ENCODE results near the gene SERPINA3. TPM values are rescaled to one million over a fixed set of nuclear protein-coding genes. Genes with fewer than 3 reads are reported as not detected.

The SERPINA3 gene
- total and polyA plus RNA-seq, 10 of the 15 experiments (the other 5 are each of a cell fraction or from before 2014, with no cell fraction given) = 2.2 TPM; not detected in 9

DNA sequence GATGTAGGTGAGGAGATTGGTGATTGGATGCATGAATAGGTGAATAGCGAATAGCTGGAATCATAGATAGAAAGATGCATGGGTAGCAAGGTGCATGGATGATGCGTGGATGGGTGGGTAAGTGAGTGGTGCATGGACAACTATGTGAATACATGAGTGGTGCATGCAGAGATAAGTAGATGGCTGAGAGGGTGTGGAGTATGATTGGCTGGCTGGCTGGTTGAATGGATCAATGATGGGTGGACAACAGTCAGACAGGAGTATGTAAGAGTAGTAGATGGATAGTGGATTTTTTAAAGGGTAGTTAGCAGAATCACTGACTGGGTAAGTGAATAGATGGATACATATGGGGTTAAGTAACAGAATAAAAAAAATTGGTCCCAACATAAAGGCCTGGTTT is 33.9 kb downstream of the SERPINA3 start:
- Histone ChIP-seq H3K27ac (ENCODE audit: control insufficient read depth, insufficient read depth) (no peak overlapping the region), H4K20me1 (ENCODE audit: control insufficient read depth, insufficient read depth) (no peaks in the 10 kb centered on the region), H3K9me3 (replicated peaks; ENCODE audit: control insufficient read depth, insufficient read depth, low read length) (no peaks in the 10 kb centered on the region; the same call in 2 of the 3 replicates), H3K9ac (ENCODE audit: control insufficient read depth, insufficient read depth, low read length) (no peak overlapping the region), H3K36me3 (ENCODE audit: control insufficient read depth in 2 of 2, insufficient read depth in 2 of 2, low read length in 1 of 2) (no peaks in the 10 kb centered on the region), H3K27me3 (replicated peaks in 1 of 2; ENCODE audit: control insufficient read depth in 2 of 2, insufficient read depth in 2 of 2, low read length in 1 of 2) (no peaks in the 10 kb centered on the region), H3K79me2 (ENCODE audit: control insufficient read depth, insufficient read depth, low read length) (no peaks in the 10 kb centered on the region), H3K4me2 (ENCODE audit: control insufficient read depth, insufficient read depth) (no peak overlapping the region), H3K4me3 (no peak overlapping the region), H3K4me1 (ENCODE audit: control insufficient read depth, insufficient read depth, low read length) (no peaks in the 10 kb centered on the region), H2AFZ (ENCODE audit: control insufficient read depth, low read depth, low read length) (no peak overlapping the region)
- SMC1A ChIA-PET (ENCODE audit: uncharacterized antibody, unreplicated experiment) = no interaction called here
- 25% methylated on average over 2 of the region's 2 CpGs for WGBS (ENCODE audit: insufficient coverage, insufficient replicate concordance, low lambda C conversion rate, missing lambda C conversion rate)
- RAD21 ChIA-PET (ENCODE audit: unreplicated experiment) = no interaction called here
- CTCF ChIA-PET = interaction anchor here (0.5 kb wide), 1 partner anchor 13 kb away, joined by 3 read pairs; no protein-coding TSS in a partner anchor
- TF ChIP-seq MEF2B (IDR thresholded peaks at IDR 0.05; ENCODE audit: partially characterized antibody, poor library complexity, severe bottlenecking) = no peak
- TF ChIP-seq CHD2 (IDR thresholded peaks at IDR 0.05; ENCODE audit: borderline replicate concordance, low read depth, low read length) = no peak
- TF ChIP-seq, protein P1, sequence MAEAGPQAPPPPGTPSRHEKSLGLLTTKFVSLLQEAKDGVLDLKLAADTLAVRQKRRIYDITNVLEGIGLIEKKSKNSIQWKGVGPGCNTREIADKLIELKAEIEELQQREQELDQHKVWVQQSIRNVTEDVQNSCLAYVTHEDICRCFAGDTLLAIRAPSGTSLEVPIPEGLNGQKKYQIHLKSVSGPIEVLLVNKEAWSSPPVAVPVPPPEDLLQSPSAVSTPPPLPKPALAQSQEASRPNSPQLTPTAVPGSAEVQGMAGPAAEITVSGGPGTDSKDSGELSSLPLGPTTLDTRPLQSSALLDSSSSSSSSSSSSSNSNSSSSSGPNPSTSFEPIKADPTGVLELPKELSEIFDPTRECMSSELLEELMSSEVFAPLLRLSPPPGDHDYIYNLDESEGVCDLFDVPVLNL (IDR thresholded peaks at IDR 0.05; ENCODE audit: low read depth, low read length) = no peak
- TF ChIP-seq RAD21 (IDR thresholded peaks at IDR 0.05; ENCODE audit: insufficient read depth, low read depth, low read length) = no peak
- no peak for TF ChIP-seq BACH1 (IDR thresholded peaks at IDR 0.05; ENCODE audit: borderline replicate concordance)
- no peak for TF ChIP-seq BRCA1 (IDR thresholded peaks at IDR 0.05; ENCODE audit: low read depth, low read length)
- POLR2A ChIA-PET = no interaction called here
- FAIRE-seq (no peak), ATAC-seq (no peak), DNase-seq (ENCODE audit: low read depth, low spot score) (no peak)
- no TSS peak for BruUV-seq (replicated peaks)
- in situ Hi-C loops (cut with MboI) = no loop called here
- intact Hi-C loops (cut with micrococcal nuclease; ENCODE audit: unreplicated experiment) = no loop called here

DNA sequence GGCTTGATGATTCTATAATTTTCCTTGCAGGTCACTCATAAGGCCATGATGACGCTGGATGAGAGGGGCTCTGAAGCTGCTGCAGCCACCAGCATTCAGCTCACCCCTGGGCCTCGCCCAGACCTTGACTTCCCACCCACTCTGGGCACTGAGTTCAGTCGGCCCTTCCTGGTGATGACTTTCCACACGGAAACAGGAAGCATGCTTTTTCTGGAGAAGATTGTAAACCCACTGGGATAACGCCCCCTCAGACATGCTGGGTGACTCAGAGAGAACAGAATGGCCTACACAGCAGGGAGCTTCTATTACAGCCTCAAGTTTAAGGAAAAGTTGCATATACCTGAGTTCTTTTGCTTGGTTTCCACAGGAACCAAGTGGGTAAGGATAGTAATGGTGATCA is 34.3 kb downstream of the SERPINA3 start:
- BruUV-seq (replicated peaks) = no TSS peak
- no peak for TF ChIP-seq NR2F1 (conservative IDR thresholded peaks at IDR 0.05)
- no peak for TF ChIP-seq TCF3 (IDR thresholded peaks at IDR 0.05; ENCODE audit: borderline replicate concordance, insufficient read depth, low read depth, low read length)
- no peak for TF ChIP-seq BACH1 (IDR thresholded peaks at IDR 0.05; ENCODE audit: borderline replicate concordance)
- TF ChIP-seq, protein P2, sequence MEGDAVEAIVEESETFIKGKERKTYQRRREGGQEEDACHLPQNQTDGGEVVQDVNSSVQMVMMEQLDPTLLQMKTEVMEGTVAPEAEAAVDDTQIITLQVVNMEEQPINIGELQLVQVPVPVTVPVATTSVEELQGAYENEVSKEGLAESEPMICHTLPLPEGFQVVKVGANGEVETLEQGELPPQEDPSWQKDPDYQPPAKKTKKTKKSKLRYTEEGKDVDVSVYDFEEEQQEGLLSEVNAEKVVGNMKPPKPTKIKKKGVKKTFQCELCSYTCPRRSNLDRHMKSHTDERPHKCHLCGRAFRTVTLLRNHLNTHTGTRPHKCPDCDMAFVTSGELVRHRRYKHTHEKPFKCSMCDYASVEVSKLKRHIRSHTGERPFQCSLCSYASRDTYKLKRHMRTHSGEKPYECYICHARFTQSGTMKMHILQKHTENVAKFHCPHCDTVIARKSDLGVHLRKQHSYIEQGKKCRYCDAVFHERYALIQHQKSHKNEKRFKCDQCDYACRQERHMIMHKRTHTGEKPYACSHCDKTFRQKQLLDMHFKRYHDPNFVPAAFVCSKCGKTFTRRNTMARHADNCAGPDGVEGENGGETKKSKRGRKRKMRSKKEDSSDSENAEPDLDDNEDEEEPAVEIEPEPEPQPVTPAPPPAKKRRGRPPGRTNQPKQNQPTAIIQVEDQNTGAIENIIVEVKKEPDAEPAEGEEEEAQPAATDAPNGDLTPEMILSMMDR (IDR thresholded peaks at IDR 0.05 in 2 of 3, conservative IDR thresholded peaks at IDR 0.05 in 1 of 3; ENCODE audit: control insufficient read depth in 2 of 3, extremely low read depth in 1 of 3, insufficient read depth in 1 of 3, low read depth in 3 of 3, low read length in 3 of 3) = no peak
- TF ChIP-seq SUPT20H (IDR thresholded peaks at IDR 0.05; ENCODE audit: borderline replicate concordance, control insufficient read depth, low read depth, low read length) = no peak
- no peak for TF ChIP-seq NRF1 (conservative IDR thresholded peaks at IDR 0.05; ENCODE audit: low read depth, low read length)

More for the DNA sequence above, 34.3 kb downstream of the SERPINA3 start:
- intact Hi-C loops (cut with micrococcal nuclease; ENCODE audit: unreplicated experiment) (no loop called here), in situ Hi-C loops (cut with MboI) (no loop called here)
- WGBS (ENCODE audit: insufficient coverage, insufficient replicate concordance, low lambda C conversion rate, missing lambda C conversion rate) = 10% methylated on average over 5 of the region's 5 CpGs
- DNase-seq (ENCODE audit: low read depth, low spot score) = no peak
- FAIRE-seq = no peak
- ATAC-seq = no peak
- RAD21 ChIA-PET (ENCODE audit: unreplicated experiment) = no interaction called here
- no peak overlapping the region for H2AFZ ChIP-seq (ENCODE audit: control insufficient read depth, low read depth, low read length)
- no peaks in the 10 kb centered on the region for H4K20me1 ChIP-seq (ENCODE audit: control insufficient read depth, insufficient read depth)
- no peaks in the 10 kb centered on the region for H3K79me2 ChIP-seq (ENCODE audit: control insufficient read depth, insufficient read depth, low read length)
- H3K4me3 ChIP-seq = no peak overlapping the region
- CTCF ChIA-PET = interaction anchor here (0.5 kb wide), 1 partner anchor 12 kb away, joined by 3 read pairs; no protein-coding TSS in a partner anchor
- H3K36me3 ChIP-seq (ENCODE audit: control insufficient read depth in 2 of 2, insufficient read depth in 2 of 2, low read length in 1 of 2) = no peaks in the 10 kb centered on the region
- no peak overlapping the region for H3K9ac ChIP-seq (ENCODE audit: control insufficient read depth, insufficient read depth, low read length)
- no peaks in the 10 kb centered on the region for H3K4me1 ChIP-seq (ENCODE audit: control insufficient read depth, insufficient read depth, low read length)
- SMC1A ChIA-PET (ENCODE audit: uncharacterized antibody, unreplicated experiment) = no interaction called here
- H3K27me3 ChIP-seq (replicated peaks in 1 of 2; ENCODE audit: control insufficient read depth in 2 of 2, insufficient read depth in 2 of 2, low read length in 1 of 2) = no peaks in the 10 kb centered on the region
- no peak overlapping the region for H3K27ac ChIP-seq (ENCODE audit: control insufficient read depth, insufficient read depth)
- POLR2A ChIA-PET = no interaction called here
- no peaks in the 10 kb centered on the region; the same call in 2 of the 3 replicates for H3K9me3 ChIP-seq (replicated peaks; ENCODE audit: control insufficient read depth, insufficient read depth, low read length)
- no peak overlapping the region for H3K4me2 ChIP-seq (ENCODE audit: control insufficient read depth, insufficient read depth)

All from GM12878 (cell line).